K562 (cell line): ENCODE data around the gene ANXA3. TPM values are rescaled to one million over a fixed set of nuclear protein-coding genes. Genes with fewer than 3 reads are reported as not detected.

ENCODE experiments used
- ADNP ChIP-seq: fragments of 200-800 bp; sonication (Bioruptor generic); IDR thresholded peaks from 2 replicates; pipeline ENCODE4 v1.6.1; 2016; ENCODE audit warnings: missing genetic modification characterization, missing compliant biosample characterization
- CBFA2T3 ChIP-seq: fragments of 450-650 bp; IDR thresholded peaks from 2 replicates; pipeline ENCODE4 v1.6.1; 2017
- CTCF ChIP-seq, 3 experiments: IDR thresholded peaks in 2 of 3; conservative IDR thresholded peaks in 1 of 3; 2 replicates each; pipeline ENCODE4 v1.5.1; 2011 to 2012; ENCODE audit warnings: low read length in 3 of 3, mild to moderate bottlenecking in 3 of 3, control low read depth in 2 of 3, improper control_type of control experiment in 1 of 3, inconsistent platforms in 1 of 3, low read depth in 1 of 3, mixed read lengths in 1 of 3, moderate library complexity in 1 of 3; ENCODE audit not compliant: insufficient read depth in 2 of 3
- DACH1 ChIP-seq: fragments of 450-650 bp; IDR thresholded peaks from 2 replicates; pipeline ENCODE4 v1.6.1; 2018; ENCODE audit not compliant: partially characterized antibody
- HDAC3 ChIP-seq: fragments of 450-650 bp; IDR thresholded peaks from 2 replicates; pipeline ENCODE4 v1.6.1; 2018; ENCODE audit warnings: borderline replicate concordance, mild to moderate bottlenecking, moderate library complexity; ENCODE audit not compliant: partially characterized antibody
- HNRNPLL ChIP-seq: fragments of 200-400 bp; formaldehyde crosslinking; IDR thresholded peaks from 2 replicates; pipeline ENCODE4 v1.6.1; 2017; ENCODE audit warnings: low read length, low read depth, mild to moderate bottlenecking; ENCODE audit not compliant: poor library complexity, severe bottlenecking
- MAZ ChIP-seq, 2 experiments: fragments of 450-650 bp in 1 of 2; sonication (generic) in 1 of 2; formaldehyde crosslinking; IDR thresholded peaks in 1 of 2; conservative IDR thresholded peaks in 1 of 2; 2 replicates each; pipeline versions ENCODE4 v1.4.0 to v1.5.0; 2020; ENCODE audit warnings: mild to moderate bottlenecking in 1 of 2, missing genetic modification reagents in 1 of 2
- MED1 ChIP-seq: sonication (generic); formaldehyde crosslinking; IDR thresholded peaks from 2 replicates; pipeline ENCODE4 v1.8.1; 2023; ENCODE audit warnings: missing genetic modification reagents, borderline replicate concordance
- MEIS2 ChIP-seq: fragments of 450-650 bp; IDR thresholded peaks from 2 replicates; pipeline ENCODE4 v1.6.1; 2014; ENCODE audit warnings: mild to moderate bottlenecking; ENCODE audit not compliant: partially characterized antibody
- MGA ChIP-seq: fragments of 450-650 bp; IDR thresholded peaks from 2 replicates; pipeline ENCODE4 v1.6.1; 2016; ENCODE audit warnings: mild to moderate bottlenecking, moderate library complexity
- SREBF1 ChIP-seq: fragments of 150-350 bp; IDR thresholded peaks from 2 replicates; pipeline ENCODE4 v1.6.1; 2014; ENCODE audit warnings: antibody characterized with exemption, low read depth, low read length, borderline replicate concordance
- THRAP3 ChIP-seq: fragments of 450-650 bp; IDR thresholded peaks from 2 replicates; pipeline ENCODE4 v1.6.1; 2016; ENCODE audit warnings: mild to moderate bottlenecking, inconsistent platforms, borderline replicate concordance
- ZNF23 ChIP-seq: fragments of 250-450 bp; sonication (Bioruptor Pico); IDR thresholded peaks from 2 replicates; pipeline ENCODE4 v1.4.0; 2020; ENCODE audit warnings: mild to moderate bottlenecking
- polyA plus RNA-seq, 8 experiments: library from polyadenylated mRNA; depleted of rRNA in 4 of 8; stranded (reverse) in 5 of 8; unstranded in 3 of 8; fragments of >200 nt; fragmentation: Nextera tagmentation in 2 of 8; fragmentation: Illumina TruSeq in 1 of 8; extraction: Ambion mirVana in 2 of 8; extraction: Trizol in 1 of 8; gene quantifications; 2 replicates each; pipeline versions ENCODE4 v1.2.1 to v1.2.3, GENCODE V29; 2011 to 2014; ENCODE audit warnings: inconsistent platforms in 1 of 8, missing spikeins in 1 of 8
- total RNA-seq, 7 experiments: library from RNA; depleted of rRNA in 6 of 7; stranded (reverse); fragments of >200 nt in 6 of 7; fragmentation: Illumina TruSeq in 2 of 7; extraction: Trizol in 2 of 7; gene quantifications; 2 replicates each; pipeline versions ENCODE4 v1.2.1 to v1.2.3, GENCODE V29; 2011 to 2021; ENCODE audit warnings: low replicate concordance in 1 of 7
- TF ChIP-seq, protein P1 (sequence below): fragments of 450-650 bp; formaldehyde crosslinking; conservative IDR thresholded peaks from 2 replicates; pipeline ENCODE4 v1.4.0; 2022; ENCODE audit warnings: mild to moderate bottlenecking, missing genetic modification characterization

Gene ANXA3
- total and polyA plus RNA-seq, 9 of the 15 experiments (the other 6 are each of a cell fraction or from before 2014, with no cell fraction given): 6.3 to 15.5 (median 9.8) TPM

DNA sequence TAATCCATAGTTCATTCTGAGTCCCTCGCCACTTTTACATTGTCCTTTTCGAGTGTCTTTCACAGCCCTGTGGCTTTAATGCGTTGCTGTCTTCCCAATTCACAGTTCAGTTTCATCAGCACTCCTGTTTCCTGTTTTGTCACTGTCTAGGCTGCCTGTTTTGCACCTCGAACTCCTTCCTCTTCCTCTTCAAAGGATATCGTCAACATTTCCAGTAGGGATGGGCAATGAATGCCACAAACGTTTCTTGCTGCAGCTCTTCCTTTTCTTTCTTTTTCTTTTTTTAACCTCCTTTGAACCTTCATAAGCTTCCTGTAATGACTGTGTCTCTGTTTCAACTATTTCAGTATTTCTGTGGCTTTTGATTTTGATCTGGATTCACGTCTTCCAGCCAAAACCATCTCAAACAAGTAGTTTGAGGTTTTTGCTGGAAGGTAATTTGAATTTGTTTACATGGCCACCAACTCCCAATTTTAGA, 105.4 kb downstream of the ANXA3 start (continued):
- no peak for TF ChIP-seq SREBF1
- TF ChIP-seq MEIS2: no peak
- peak in 1 of 2 experiments; percentile 47; a peak in 1 of 4 replicates for TF ChIP-seq MAZ (CRISPR knock-in tag; conservative IDR thresholded peaks at IDR 0.05 in 1 of 2, IDR thresholded peaks at IDR 0.05 in 1 of 2)
- TF ChIP-seq CTCF (IDR thresholded peaks at IDR 0.05 in 2 of 3, conservative IDR thresholded peaks at IDR 0.05 in 1 of 3; ENCODE audit: insufficient read depth in 2 of 3, low read depth in 1 of 3, low read length in 3 of 3): no peak
- no peak for TF ChIP-seq ADNP (tag)
- no peak for TF ChIP-seq MED1 (CRISPR knock-in tag)
- peak; percentile 53 for TF ChIP-seq MGA
- TF ChIP-seq DACH1: no peak
- TF ChIP-seq ZNF23 (CRISPR knock-in tag): no peak
- no peak for TF ChIP-seq CBFA2T3
- no peak for TF ChIP-seq HNRNPLL
- TF ChIP-seq, protein P1, sequence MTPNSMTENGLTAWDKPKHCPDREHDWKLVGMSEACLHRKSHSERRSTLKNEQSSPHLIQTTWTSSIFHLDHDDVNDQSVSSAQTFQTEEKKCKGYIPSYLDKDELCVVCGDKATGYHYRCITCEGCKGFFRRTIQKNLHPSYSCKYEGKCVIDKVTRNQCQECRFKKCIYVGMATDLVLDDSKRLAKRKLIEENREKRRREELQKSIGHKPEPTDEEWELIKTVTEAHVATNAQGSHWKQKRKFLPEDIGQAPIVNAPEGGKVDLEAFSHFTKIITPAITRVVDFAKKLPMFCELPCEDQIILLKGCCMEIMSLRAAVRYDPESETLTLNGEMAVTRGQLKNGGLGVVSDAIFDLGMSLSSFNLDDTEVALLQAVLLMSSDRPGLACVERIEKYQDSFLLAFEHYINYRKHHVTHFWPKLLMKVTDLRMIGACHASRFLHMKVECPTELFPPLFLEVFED (CRISPR knock-in tag): no peak
- no peak for TF ChIP-seq HDAC3
- no peak for TF ChIP-seq THRAP3
